Stimulated activated CD8-positive, alpha-beta memory T cell treated with anti-CD3 and anti-CD28 coated beads, Interleukin-4, amount 100 ng/mL, for 1 hour (primary cell): Measurements from ENCODE around the gene CTNNA2.

ENCODE experiments used
- DNase-seq, 2 donors: peaks; one replicate each; pipeline ENCODE4 v3.0.0-alpha.2; 2020; ENCODE audit warnings: low read depth in 2 of 2, low spot score in 1 of 2

CTNNA2 gene

DNA sequence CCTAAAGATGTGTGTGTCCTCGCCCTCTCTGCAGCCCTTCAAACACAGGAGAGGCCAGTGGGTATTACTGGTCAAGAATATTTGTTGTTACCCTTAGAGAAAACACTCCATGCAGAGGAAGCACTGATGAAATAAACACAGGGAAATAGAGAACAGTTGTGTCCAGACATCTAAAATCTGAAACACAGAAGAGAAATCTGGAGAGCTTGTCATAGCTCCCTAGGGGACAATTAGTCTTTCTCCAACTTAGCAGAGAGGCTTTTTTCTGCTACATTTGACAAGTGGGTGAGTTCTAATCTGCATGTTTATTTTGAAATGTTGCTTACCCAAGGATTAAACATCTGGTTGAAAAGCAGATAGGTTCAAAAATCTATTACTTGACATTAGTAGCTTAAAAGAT lies 190.1 kb downstream of the CTNNA2 start:
- no peak for DNase-seq

DNA sequence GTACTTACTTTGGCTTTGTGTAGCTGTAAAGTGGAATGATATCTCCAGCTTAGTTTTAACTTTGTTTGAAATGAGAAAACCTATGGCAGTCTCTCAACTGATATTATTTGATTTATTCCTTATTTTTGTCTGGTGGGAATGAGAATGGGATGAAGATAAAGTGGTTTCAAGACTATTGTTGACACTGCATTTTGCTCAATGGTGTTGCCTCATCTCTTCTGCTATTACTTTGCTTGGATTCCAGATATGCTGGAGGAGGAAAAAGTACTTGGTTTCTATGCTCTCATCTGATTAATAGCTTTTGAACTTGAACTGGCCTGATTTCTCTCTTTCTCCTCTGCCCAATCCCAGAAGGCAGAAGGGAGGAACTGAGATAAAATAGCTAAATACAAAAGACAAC lies 198.2 kb downstream of the CTNNA2 start:
- no peak for DNase-seq

DNA sequence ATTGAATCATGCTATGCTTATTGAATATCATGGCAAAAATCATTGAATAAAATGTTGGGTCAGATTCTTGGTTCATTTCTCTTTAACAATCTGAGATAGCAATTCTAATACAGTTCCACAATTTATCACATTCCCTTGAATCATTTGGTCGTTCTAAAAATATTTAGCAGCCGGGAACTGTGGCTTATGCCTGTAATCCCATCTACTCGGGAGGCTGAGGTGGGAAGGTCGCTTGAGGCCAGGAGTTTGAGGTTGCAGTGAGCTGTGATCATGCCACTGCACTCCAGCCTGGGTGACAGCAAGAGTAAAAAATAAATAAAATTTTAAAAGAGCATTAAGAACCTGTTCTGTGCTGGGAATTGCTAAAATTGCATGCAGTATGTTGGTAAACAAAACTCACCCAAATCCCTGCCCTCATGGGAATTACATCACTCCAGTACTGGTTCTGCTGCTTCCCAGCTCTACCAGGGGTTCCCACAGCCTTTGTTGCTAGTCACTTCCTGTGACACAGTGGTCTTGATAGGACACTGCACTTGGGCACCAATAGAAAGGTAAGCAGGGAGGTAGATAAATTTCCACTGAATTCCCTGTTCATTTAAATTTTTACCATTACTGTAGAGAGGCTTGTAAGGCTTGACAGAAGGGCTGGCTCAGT lies 200.4 kb downstream of the CTNNA2 start:
- no peak for DNase-seq

DNA sequence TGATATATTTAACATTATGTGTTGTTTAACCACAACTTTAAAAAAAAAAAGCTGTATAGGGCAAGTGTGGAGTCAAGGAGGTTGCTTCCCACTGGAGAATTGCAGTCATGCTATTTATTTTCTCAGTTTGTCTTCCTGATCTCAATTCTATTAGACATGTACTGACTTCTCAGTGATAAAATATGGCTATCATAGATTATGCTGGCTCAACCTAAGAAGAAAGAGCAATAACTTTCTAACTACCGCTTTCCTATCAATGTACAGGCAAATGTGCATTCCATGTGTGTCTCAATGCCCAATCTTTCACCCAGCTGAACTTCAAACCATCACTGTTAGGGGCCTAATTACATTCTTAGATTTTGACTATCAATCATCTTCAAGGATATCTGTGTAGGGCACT lies 201.4 kb downstream of the CTNNA2 start:
- no peak for DNase-seq

DNA sequence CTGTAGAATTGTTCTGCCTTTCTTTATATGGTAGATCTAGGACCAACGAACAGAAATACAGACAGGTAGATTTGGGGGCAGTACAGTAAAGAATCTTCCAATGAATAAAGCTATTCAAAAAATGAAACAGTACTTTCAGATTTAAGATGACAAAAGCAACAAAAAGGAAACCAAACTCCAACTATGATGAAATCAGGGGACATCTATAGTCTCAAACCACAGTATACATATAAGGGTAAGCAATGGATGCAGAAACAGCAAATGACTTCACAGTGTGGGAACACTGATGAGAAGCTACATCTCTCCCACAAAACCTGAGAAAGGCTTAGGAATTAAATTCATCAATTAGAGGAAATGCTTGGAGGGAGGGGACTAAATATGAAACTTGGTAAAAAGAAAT lies 202.5 kb downstream of the CTNNA2 start:
- DNase-seq = no peak

DNA sequence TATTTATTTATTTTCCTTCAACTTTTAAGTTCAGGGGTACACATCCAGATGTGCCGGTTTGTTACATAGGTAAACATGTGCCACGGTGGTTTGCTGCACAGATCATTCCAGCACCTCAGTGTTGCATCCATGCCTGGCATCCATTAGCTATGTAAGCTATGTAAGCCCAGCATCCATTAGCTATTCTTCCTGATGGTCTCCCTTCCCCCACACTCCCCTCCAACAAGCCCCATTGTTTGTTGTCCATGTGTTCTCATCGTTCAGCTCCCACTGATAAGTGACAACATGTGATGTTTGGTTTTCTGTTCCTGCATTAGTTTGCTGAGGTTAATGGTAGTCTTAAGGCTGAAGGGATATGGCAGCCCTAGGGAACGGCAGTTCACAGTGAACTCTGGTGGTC lies 203.4 kb downstream of the CTNNA2 start:
- DNase-seq = no peak

DNA sequence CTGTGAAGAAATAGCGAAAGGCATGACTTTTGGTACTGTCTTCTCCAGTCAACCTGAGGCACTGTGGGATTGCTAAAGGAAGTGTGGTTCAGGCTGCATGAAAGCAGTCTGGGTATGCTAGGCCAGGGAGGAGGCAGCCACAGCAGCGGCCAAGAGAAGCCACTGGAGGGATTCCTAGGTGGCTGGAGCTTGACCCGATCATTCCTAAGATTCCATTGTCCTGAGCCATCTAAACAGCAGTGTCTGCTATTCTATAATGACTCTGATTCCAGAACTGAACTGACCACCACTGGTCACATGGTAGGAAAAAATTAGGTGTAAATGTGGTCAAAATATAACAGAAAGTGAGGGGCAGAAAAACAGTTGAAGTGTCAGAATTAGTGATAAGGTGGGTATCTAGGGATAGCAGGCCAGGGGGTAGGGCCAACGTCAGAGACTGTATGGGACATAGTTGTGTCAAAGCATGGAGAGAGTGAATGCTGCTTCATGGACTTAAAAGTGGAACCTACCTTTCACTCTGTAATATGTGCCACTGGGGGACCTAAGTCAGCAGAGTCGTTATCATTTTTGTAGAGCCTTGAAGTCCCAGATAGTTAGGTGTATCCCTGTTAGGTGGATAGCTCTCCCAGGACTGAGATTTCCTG lies 204.6 kb downstream of the CTNNA2 start:
- DNase-seq = no peak

DNA sequence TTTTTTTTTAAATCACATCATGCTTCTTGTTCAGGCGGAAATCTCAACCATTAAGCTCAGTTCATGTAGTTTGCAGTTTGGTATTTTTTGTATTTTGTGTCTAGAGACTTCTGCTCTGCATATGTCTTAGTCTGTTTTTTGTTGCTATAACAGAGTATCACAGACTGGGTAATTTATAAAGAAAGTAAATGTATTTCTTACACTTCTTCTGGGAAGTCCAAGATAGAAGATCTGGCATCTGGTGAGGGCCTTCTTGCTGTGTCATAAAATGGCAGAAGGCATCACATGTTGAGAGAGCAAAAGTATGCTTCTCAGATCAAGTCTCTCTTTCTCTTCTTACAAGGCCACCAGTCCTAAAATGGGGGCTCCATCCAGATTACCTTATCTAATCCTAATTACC lies 208.2 kb downstream of the CTNNA2 start:
- no peak for DNase-seq

DNA sequence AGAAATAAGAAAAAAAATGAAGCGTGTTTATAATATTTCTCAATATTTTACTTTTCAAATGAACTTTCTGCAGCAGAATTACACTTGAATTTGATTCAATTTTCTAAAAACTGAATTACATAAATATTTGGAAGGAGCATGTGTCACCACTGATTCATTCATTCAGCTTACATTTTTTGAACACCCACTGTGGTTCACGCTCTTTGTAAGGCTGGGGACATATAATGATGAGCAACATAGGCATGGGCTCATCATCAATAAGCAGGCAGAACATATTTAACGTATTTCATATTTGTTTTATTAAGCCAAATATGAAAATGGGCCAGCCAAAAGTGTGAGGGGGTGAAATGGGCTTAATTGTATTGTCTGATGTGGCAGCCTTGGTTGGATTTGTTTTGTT lies 209.1 kb downstream of the CTNNA2 start:
- no peak for DNase-seq

DNA sequence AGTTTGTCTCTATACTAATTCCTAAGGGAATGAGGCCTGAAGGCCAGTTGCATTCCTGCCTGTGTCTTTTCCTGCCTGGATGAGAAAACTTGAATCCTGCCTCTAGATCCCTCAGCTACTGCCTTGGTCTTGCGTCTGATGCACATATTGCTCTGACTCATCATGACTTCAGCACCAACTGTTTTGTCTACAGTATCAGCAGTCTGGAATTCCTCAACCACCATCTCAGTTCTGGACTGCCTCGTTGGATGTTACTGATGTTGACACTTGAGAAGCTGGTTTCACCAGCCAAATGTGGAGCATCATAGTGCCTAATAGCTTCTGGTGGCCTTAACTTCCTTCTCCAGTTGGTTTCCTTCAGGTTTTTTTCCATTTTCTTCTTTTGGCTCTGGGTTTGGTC lies 211.0 kb downstream of the CTNNA2 start:
- DNase-seq = no peak

DNA sequence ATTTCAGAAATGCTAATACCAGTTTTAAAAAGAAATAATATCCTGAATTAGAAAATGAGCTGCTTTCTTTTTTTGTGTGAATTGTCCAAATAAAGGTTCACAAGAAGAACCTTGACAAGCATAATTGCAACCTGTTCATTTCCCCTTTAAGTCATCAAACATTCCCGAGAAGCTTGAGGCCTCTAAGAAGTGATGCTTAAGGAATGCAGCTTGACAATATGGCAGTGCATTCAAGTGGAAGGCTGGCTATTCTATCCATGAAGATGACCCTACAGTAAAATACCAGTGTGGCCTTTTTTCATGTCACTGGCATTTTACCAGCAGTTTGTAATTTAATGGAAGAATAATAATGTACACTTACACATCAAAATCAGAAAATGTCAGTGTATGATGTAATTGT lies 216.7 kb downstream of the CTNNA2 start:
- DNase-seq = no peak

DNA sequence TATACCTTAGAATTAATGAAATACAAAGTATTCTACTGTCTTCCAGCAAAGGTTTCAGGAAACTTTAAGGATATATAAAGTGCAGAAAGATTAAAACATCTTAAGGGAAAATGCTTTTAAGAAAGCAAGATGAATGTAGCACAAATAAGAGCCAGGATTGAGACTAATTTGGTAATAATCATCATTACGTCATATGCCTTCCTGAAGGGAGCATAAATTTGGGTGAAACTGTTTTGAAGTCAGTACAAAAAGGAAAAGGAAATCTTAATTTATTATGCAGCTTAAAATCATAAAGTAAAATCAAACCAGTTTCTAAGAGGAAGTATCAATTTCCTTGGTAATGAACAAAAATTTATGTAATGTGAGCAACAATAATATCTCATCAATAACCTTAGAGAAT lies 221.7 kb downstream of the CTNNA2 start:
- DNase-seq = no peak

DNA sequence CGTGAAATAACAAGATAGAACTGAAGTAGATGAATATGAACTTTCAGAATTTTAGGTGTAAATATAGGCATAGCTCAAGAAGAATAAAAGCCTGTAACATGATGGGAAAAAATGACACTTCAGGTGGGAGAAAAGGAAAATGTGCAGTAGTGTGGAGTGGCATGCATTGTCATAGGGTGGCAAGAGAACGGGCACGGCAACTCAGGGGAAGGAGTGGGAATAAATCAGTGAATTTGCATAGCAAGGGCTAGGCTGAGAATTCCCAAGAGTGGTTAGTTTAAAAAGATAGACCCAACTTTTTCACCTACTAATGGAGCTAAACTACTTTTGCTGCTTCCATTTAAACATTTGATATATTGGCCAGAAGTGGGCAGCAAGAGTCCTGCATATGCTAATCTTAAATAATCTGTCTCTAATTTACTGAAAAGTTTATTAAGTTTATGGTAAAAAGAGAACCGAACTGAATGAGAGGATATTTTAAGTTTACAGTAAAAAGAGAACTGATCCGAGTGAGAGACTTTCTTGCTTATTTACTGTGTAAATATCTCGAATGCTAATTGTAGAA lies 228.1 kb downstream of the CTNNA2 start:
- DNase-seq = no peak

DNA sequence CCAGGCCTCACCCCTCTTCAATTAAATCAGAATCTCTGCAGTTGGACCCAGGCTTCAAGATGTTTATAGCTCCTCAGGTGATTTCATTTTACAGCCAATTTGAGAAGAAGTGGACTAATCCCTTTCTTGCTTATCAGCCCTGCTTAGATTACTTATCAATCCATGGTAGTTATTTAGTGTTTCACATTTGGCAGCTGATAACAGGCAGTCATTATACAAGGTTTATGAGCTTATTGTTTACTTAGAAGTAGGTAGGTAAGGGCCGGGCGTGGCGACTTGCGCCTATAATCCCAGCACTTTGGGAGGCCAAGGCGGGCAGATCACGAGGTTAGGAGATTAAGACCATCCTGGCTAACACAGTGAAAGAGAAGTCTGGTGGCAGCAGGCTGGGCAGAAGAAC lies 237.5 kb downstream of the CTNNA2 start:
- DNase-seq = no peak

DNA sequence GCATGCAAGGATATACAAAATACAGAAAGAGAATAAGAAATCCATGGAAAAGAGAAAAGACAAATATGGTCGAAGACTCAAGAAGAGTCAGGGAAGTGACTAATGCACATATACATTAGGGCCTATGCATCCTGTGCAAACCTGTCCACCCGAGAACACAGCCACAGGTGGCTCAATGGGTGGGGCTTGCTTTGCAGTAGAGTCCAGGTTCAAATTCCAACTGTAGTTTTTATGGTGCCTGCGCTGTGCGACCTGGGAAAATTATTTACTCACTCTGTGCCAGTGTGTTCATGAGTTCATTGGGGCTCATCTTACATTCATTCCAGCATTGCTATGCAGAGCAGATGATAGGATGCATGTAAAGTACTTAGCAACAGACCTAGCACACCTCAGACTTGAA lies 244.7 kb downstream of the CTNNA2 start:
- DNase-seq = no peak

DNA sequence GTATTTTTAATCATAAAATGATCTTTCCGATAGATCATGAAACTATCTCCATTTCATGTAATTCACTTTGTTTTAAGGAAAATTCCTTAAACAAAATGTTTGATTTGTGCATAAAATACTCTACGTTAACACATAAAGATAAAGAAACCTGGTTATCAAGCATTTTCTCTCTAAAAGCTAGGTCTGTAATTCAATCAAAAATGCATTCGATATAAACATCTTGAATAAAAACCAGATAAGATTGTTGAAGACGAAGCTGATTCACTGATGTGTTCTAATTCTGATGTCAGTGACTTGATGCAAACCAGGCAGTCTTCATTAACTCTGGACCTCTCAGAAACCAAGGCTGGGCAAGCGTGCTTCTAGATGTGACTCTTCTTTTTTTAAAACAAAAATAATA lies 245.2 kb downstream of the CTNNA2 start:
- DNase-seq = no peak

DNA sequence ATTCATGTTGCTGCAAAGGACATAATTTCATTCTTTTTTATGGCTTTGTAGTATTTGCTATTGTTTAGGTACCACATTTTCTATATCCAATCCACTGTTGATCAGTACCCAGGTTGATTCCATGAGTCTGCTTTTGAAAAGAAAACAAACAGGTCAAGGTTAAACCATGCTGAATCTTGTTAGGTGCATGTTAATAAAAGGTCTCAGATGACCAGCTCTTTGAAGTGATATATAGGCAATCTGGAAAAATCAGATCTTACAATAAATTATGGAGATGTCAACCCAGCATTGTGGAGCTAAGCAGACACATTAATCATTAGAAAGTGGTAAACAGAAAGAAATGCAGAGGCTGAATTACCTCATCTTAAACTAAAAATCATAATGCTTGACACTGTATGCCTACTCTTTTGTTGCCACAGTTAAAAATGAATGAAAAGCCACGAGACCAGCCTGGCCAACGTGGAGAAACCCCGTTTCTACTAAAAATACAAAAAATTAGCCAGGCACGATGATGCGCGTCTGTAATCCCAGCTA lies 246.0 kb downstream of the CTNNA2 start:
- no peak for DNase-seq

DNA sequence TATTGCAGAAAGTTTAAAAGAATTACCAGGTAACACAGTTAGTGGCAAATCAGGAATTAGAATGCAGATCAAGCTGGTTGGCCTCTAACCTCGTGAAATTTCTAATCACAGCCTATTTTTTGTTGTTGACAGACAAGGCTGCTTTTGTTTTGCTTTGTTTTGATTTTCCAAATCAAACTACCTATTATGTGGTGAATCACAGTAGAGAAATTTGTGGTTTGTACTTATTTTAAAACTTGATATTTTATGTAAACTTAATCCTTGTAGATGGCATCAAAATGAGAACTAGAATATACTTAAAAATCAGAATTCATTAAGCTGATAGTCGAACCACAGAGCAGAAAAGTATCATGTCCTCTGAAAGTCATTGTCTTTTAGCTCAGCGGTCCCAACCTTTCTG lies 258.1 kb downstream of the CTNNA2 start:
- DNase-seq = no peak

DNA sequence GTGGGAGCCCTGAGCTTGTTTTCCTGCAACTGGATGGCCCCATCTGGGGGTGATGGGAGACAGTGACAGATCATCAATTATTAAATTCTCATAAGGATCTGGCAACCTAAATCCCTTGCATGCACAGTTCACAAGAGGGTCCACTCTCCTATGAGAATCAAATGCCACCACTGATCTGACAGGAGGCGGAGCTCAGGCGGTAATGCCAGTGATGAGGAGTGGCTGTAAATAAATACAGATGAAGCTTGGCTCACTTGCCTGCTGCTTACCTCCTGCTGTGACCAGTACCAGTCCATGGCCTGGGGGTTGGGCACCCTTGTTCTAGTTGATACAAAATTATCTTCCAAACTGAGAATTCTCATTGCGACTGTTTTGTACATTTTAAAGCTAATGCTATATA lies 258.6 kb downstream of the CTNNA2 start:
- no peak for DNase-seq

DNA sequence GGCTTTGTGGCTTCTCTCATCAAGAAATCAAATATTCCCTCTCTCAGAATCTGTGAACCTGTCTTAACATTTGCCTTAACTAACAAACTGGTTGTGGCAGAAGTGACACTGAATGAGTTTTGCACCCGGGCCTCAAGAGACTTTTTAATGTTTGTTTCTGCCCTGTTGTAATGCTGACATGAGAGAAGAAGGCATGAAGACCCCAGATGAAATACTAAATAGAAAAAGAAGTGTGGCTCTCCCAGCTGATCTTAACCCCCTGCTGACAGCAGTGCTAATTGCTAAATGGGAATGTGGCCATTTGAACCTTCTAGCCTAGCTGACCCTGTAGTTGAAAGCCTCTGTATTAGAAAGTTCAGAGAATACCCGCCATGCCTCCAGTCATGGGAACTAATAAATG lies 261.2 kb downstream of the CTNNA2 start:
- no peak for DNase-seq

DNA sequence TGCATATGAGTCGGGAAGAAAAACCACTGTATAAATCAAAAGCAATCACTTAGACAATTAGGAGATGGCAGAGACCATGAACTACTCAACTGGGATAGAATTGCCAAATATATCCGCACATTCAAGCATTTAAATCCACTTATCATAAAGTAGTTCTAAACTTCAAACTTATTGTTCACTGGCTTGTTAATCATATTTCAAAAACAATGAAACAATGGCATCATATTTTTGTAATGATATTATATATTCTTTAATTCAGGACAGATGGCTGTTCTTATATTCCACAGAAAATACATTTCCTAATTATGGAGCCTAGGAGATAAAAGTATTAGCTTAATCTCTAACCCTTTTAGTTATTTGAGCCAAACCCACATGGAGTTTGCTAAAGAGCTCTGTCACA lies 263.6 kb downstream of the CTNNA2 start:
- DNase-seq = no peak

DNA sequence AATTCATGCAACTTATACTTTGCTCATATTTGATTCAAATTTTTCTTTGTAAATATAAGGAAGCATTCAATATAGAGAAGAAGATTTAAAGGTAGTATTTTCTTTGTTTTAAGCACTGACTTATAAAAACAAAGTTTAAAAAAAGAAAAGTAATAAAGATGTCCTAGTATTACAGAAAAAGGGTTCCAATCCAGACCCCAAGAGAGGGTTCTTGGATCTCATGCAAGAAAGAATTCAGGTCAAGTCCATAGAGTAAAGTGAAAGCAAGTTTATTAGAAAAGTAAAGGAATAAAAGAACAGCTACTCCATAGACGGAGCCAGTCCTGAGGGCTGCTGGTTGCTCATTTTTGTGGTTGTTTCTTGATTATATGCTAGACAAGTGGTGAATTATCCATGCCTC lies 267.9 kb downstream of the CTNNA2 start:
- no peak for DNase-seq
